ACC112 (cell line): ENCODE measurements around the gene AIDA.

Experiments used
- H2AFZ ChIP-seq: fragments of 200-600 bp; sonication (generic); one replicate; pipeline ENCODE4 v1.6.0; 2017; ENCODE audit warnings: antibody characterized with exemption, low read length; ENCODE audit not compliant: unreplicated experiment
- H3K27ac ChIP-seq: fragments of 200-600 bp; sonication (generic); 2 replicates; pipeline ENCODE4 v1.5.1; 2014; ENCODE audit warnings: low read depth, mild to moderate bottlenecking, antibody characterized with exemption, low read length, moderate library complexity
- H3K27me3 ChIP-seq: fragments of 200-600 bp; sonication (generic); 2 replicates; pipeline ENCODE4 v1.6.1; 2014; ENCODE audit warnings: mild to moderate bottlenecking, antibody characterized with exemption, low read length, moderate library complexity, mixed read lengths; ENCODE audit not compliant: insufficient read depth
- H3K36me3 ChIP-seq: fragments of 200-600 bp; sonication (generic); 2 replicates; pipeline ENCODE4 v1.6.1; 2016; ENCODE audit warnings: mild to moderate bottlenecking, antibody characterized with exemption, low read length, moderate library complexity, mixed read lengths; ENCODE audit not compliant: insufficient read depth
- H3K4me1 ChIP-seq: fragments of 200-600 bp; sonication (generic); one replicate; pipeline ENCODE4 v1.6.1; 2016; ENCODE audit warnings: low read length, mixed read lengths; ENCODE audit not compliant: insufficient read depth, unreplicated experiment, control insufficient read depth
- H3K4me3 ChIP-seq: fragments of 200-600 bp; sonication (generic); 2 replicates; pipeline ENCODE4 v1.5.1; 2014; ENCODE audit warnings: mild to moderate bottlenecking, low read depth, low read length
- H3K79me2 ChIP-seq: fragments of 200-600 bp; sonication (generic); one replicate; pipeline ENCODE4 v1.6.0; 2016; ENCODE audit warnings: low read length; ENCODE audit not compliant: control insufficient read depth, unreplicated experiment, insufficient read depth

Gene AIDA

DNA sequence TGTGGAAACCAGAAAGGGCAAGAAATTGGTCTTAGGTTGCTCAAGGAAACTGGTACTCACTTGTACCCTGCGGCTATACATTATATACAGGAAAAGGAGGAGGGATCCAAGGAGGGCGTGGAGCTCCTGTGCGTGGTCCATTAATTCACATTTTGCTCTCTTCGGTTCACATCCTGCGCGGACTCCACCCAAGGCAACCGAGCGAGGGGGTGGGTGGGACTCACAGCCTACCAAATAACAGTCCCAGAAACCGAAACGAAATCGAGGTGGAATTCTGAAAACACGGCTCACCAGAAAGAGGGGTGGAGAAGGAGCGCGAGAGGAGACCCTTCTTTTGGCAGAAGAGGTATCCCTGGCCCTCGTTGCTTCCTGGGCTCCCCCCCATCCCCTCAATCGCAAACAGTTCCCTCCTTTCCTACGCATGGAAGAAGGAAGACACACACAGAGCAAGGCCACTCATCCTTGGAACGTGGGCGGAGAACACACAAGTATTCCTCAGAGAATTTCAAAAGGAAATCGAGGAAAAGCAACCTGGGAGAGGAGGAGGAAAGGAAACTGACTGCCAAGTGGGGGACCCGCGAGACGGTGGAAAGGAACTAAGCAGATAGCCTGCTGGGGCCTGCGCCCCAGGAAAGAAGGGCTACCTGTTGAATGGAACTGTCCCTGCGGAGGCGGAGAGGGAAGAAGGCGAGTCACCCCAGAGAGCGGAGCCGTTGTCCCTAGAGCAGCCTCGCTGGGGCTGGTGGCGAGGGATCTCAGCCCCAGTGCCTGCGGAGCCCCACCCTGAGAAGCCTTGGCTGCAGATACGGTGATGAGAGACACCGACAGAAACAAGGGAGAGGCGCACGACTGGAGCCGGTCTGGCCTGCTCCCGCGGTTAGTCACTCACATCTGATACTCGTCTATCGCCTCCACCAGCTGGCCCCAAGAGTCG, 705 bp downstream of the AIDA start:
- no peaks in the 10 kb centered on the region for H3K27me3 ChIP-seq
- peaks cover 12% of the 10 kb centered on the region for H3K4me1 ChIP-seq
- peak overlapping the region; percentile 89 for H3K4me3 ChIP-seq
- H3K79me2 ChIP-seq = peaks cover 74% of the 10 kb centered on the region
- peak overlapping the region; percentile 11 for H2AFZ ChIP-seq
- H3K27ac ChIP-seq = peak overlapping the region; percentile 74
- peaks cover 4% of the 10 kb centered on the region; the same call in 1 of the 2 replicates for H3K36me3 ChIP-seq

DNA sequence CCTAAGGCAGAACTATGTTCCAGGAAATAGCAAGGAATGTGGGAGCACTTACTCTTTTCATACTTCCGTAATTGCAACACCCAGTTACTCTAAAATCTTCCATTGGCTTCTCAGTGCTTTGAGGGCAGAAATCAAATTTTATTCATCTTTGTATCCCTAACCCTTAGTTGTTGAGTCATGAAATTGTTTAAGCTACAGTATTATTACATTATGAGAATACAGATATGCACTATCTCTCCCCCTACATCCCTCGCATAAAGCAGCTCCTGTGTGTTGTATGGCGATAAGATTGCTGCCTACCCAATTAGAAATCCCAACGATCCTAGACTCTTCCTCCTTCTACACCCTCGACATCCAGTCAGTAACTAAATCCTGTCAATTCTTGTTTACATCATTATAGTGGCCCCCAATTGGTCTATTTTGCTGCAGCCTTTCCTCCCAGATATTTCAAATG, 2.6 kb downstream of the AIDA start:
- Histone ChIP-seq H3K79me2 (peaks cover 87% of the 10 kb centered on the region), H3K27me3 (no peaks in the 10 kb centered on the region), H2AFZ (no peak overlapping the region), H3K4me3 (peak overlapping the region; percentile 89), H3K27ac (no peak overlapping the region; the same call in 1 of the 2 replicates), H3K36me3 (peaks cover 14% of the 10 kb centered on the region), H3K4me1 (peaks cover 12% of the 10 kb centered on the region)

DNA sequence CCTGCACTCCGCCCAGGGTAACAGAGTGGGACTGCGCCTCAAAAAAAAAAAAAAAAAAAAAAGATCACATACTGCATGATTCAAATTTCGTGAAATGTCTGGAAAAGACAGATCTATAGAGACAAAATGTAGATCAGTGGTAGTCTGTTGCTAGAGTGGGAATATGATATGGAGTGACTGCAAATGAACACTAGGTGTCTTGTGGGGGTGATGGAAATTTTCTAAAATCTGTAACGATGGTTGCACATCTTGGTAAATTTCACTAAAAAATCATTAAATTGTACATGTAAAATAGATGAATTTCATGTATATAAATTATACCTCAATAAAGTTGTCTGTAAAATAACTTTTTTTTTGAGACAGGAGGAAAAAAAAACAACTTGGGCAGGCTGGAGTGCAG, 5.5 kb downstream of the AIDA start:
- H3K36me3 ChIP-seq = peaks cover 42% of the 10 kb centered on the region
- H3K4me1 ChIP-seq = peaks cover 12% of the 10 kb centered on the region
- H3K79me2 ChIP-seq = peaks cover 98% of the 10 kb centered on the region
- H3K4me3 ChIP-seq = no peak overlapping the region
- no peak overlapping the region for H2AFZ ChIP-seq
- H3K27me3 ChIP-seq = no peaks in the 10 kb centered on the region
- H3K27ac ChIP-seq = no peak overlapping the region

DNA sequence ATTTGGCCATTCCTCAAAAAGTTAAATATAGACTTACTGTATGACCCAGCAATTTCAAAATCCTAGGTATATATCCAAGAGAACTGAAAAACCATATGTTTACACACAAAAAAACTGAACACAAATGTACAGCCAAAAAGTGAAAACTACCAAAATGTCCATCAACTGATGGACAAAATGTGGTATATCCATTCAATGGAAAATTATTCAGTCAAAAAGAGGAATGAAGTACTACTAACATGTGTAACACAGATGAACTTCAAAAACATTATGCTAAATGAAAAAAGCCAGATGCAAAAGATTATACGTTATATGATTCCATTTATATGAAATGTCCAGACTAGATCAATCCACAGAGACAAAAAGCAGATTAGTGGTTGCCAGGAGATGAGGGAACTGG, 8.0 kb downstream of the AIDA start:
- Histone ChIP-seq H3K27ac (no peak overlapping the region), H3K4me3 (no peak overlapping the region), H3K4me1 (no peaks in the 10 kb centered on the region), H2AFZ (no peak overlapping the region), H3K79me2 (peaks cover 82% of the 10 kb centered on the region), H3K27me3 (no peaks in the 10 kb centered on the region), H3K36me3 (peaks cover 55% of the 10 kb centered on the region)

DNA sequence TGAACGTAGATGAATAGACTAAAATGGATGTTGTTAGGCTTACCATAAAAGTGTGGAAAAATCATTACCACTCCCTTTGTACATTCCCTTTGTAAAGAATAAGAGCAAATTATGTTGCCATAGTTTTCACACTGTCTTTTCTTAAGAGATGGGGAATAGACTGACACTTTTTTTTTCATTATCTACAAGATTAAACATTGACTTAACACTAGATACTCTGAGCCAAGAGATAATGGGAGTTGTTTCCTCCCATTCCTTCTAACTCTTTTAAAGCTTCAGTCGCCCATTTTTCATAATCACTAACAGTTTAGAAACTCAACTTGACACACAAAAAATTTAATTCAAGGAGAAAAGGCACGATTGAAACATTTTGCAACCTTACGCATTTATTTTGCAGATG, 10.1 kb downstream of the AIDA start:
- no peaks in the 10 kb centered on the region for H3K27me3 ChIP-seq
- no peak overlapping the region for H3K4me3 ChIP-seq
- H2AFZ ChIP-seq = no peak overlapping the region
- H3K36me3 ChIP-seq = peaks cover 62% of the 10 kb centered on the region
- peaks cover 69% of the 10 kb centered on the region for H3K79me2 ChIP-seq
- no peak overlapping the region for H3K27ac ChIP-seq
- no peaks in the 10 kb centered on the region for H3K4me1 ChIP-seq

DNA sequence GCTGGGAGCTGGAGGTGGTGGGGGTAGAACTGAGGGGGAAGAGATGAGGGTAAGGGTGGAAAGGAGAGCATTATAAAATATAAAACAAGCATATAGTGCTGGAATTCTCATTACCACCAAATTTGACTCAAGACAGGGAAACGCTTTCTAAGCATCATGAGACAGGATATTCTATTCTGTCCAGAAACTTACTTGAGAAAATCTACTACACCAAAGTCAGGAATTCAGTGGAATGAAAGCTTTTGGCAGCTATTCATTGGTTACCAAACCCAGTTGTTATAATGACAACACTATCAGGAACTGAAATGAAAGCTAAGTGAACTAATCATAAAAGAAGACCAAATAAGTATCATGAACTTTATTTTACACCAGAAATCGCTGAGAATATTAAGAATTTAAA, 14.5 kb downstream of the AIDA start:
- no peak overlapping the region for H3K4me3 ChIP-seq
- H3K27ac ChIP-seq = peak overlapping the region; percentile 20; the same call in 1 of the 2 replicates
- no peaks in the 10 kb centered on the region for H3K4me1 ChIP-seq
- H3K36me3 ChIP-seq = peaks cover 35% of the 10 kb centered on the region
- H2AFZ ChIP-seq = no peak overlapping the region
- H3K79me2 ChIP-seq = peaks cover 53% of the 10 kb centered on the region
- no peaks in the 10 kb centered on the region for H3K27me3 ChIP-seq

DNA sequence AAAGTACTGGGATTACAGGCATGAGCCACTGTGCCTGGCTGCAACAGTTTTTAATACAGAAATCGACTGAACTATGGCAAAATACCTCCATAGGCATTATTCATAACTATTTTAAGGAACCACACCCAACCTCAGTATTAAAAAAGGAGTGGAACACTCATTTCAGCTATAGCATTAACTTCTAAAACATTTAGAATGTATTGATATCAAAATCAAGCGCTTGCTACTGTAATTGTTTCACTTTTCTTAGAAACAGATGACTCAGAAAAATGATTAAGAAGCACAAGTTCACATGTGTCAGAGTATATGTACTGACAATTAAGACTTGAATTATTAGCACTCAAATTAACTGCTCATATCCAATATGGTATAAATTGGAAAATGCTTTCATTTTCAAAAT, 15.1 kb downstream of the AIDA start:
- no peaks in the 10 kb centered on the region for H3K27me3 ChIP-seq

DNA sequence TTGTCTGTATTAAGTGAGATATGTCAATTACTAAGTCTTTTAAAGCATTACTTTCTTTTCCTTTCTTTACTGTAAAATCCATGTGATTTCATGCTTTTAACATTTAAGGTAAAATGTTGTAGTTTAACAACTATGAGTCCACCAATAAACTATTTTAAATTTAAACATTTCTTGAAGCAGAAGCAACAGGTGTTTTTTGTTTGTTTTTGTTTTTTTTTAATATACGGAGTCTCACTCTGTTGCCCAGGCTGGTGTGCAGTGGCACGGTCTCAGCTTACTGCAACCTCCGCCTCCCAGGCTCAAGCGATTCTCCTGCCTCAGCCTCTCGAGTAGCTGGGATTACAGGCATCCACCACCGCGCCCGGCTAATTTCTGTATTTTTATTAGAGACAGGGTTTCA, 15.6 kb downstream of the AIDA start:
- no peaks in the 10 kb centered on the region for H3K27me3 ChIP-seq
- no peak overlapping the region for H3K4me3 ChIP-seq
- H3K4me1 ChIP-seq = no peaks in the 10 kb centered on the region
- no peak overlapping the region for H2AFZ ChIP-seq
- peaks cover 26% of the 10 kb centered on the region for H3K36me3 ChIP-seq
- no peak overlapping the region for H3K27ac ChIP-seq
- H3K79me2 ChIP-seq = peaks cover 46% of the 10 kb centered on the region

More for the DNA sequence above, 15.1 kb downstream of the AIDA start:
- no peak overlapping the region for H2AFZ ChIP-seq
- H3K36me3 ChIP-seq = peaks cover 29% of the 10 kb centered on the region
- peaks cover 49% of the 10 kb centered on the region for H3K79me2 ChIP-seq
- H3K27ac ChIP-seq = no peak overlapping the region
- H3K4me1 ChIP-seq = no peaks in the 10 kb centered on the region
- H3K4me3 ChIP-seq = no peak overlapping the region

DNA sequence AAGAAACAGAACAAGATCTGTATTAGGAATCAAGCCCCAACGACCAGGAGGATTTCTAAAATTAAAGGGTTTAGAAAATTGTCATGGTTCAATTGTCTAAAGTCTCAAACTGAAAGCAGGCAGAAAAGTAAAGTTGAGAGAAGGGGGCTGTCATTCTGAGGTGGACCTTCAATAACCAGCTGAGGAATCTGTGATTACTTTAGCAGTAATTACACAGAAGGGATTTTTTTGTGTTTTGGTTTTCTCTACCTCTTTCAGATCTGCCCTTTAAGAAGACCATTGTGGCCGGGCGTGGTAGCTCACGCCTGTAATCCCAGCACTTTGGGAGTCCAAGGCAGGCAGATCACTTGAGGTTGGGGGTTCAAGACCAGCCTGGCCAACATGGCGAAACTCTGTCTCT, 17.4 kb downstream of the AIDA start:
- no peaks in the 10 kb centered on the region for H3K27me3 ChIP-seq
- no peak overlapping the region for H3K4me3 ChIP-seq
- peaks cover 22% of the 10 kb centered on the region for H3K36me3 ChIP-seq
- H2AFZ ChIP-seq = no peak overlapping the region
- H3K27ac ChIP-seq = no peak overlapping the region
- H3K79me2 ChIP-seq = peaks cover 42% of the 10 kb centered on the region
- no peaks in the 10 kb centered on the region for H3K4me1 ChIP-seq

DNA sequence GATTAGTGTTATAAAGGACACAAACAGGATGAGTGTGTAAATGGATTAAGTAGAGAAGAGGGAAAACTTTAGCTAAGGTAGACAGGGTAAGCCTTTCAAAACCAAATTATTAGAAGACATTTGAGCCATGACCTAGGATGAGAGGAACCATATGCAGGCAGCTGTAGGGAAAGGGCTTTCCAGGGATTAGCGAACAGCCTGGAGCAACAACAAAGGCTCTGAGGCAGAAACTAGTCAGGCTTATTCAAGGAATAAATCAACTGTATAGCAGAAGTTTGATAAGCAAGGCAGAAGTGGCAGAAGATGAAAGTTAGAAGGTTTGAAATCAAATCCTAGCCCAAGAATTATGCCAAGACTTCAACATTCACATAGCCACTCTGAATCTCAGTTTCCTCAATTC, 21.3 kb downstream of the AIDA start:
- Histone ChIP-seq H3K27me3 (no peaks in the 10 kb centered on the region), H3K79me2 (peaks cover 20% of the 10 kb centered on the region), H3K4me1 (no peaks in the 10 kb centered on the region), H3K27ac (no peak overlapping the region), H2AFZ (no peak overlapping the region), H3K36me3 (peaks cover 18% of the 10 kb centered on the region), H3K4me3 (no peak overlapping the region)

DNA sequence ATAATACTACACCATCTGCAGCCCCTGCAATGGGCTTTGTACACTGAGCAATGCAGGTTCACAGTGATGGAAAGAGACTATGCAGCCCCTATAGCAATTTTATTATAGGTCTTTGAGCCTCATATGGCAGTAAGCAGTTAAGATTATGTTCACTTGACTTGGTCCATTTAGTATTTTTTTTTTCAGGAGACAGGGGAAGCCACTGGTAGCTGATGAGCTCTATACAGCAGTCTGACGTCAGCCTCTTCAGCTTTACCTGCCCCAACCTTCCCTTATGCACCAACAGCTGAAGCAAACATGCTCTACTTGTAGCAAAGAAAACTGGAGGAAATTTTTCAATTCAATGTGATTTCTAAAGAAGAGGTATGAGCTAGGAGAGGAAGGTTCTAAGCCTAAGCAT, 32.2 kb downstream of the AIDA start:
- H3K36me3 ChIP-seq = peaks cover 23% of the 10 kb centered on the region
- no peak overlapping the region for H3K4me3 ChIP-seq
- H3K79me2 ChIP-seq = no peaks in the 10 kb centered on the region
- H3K27me3 ChIP-seq = no peaks in the 10 kb centered on the region
- H3K4me1 ChIP-seq = no peaks in the 10 kb centered on the region
- H2AFZ ChIP-seq = no peak overlapping the region
- H3K27ac ChIP-seq = no peak overlapping the region
